ENCODE data around the gene ZXDA.

Gene ZXDA

DNA sequence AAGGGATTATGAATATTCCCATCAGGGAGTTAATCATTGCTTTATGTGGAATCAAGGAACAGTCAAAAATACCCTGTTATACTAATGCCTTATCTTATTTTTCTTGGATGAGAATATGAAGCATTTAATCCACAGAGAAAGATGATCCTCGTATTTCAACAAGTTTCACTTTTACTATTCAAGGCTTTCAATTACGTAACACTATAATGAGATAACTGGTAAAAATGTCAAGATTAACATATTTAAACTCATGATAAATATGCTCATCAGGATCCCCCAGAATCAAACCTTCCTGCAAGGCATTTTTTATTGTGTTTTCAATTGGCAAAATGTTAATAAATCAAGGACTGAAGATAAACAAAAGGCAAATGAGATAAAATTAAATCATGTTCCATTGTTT is 5.1 kb downstream of the ZXDA start:
- no peaks in the 10 kb centered on the region for H3K9me3 ChIP-seq (ENCODE audit: control insufficient read depth, insufficient read depth, low read depth, low read length)
- H3K4me3 ChIP-seq (ENCODE audit: low read depth, low read length), result no peak overlapping the region
- no peaks in the 10 kb centered on the region for H3K36me3 ChIP-seq (ENCODE audit: control insufficient read depth in 2 of 2, insufficient read depth in 1 of 2, low read length in 2 of 2)
- no peak overlapping the region for H3K27ac ChIP-seq (ENCODE audit: extremely low read depth, low read depth, low read length)
- POLR2A ChIA-PET, result no interaction called here
- no peaks in the 10 kb centered on the region for H3K4me1 ChIP-seq (ENCODE audit: control insufficient read depth, insufficient read depth, low read length)
- TF ChIP-seq ZNF629 (tag by site-specific recombination; IDR thresholded peaks at IDR 0.05), result peak; percentile 48; the same call in 1 of the 2 replicates
- no peak for TF ChIP-seq ZNF138 (tag by site-specific recombination; IDR thresholded peaks at IDR 0.05; ENCODE audit: borderline replicate concordance)
- 0 out of 2 replicates have a peak, but pooled peaks have one; percentile 26 for TF ChIP-seq ZEB2 (tag by site-specific recombination; IDR thresholded peaks at IDR 0.05)
- peak; percentile 53; the same call in 1 of the 2 replicates for TF ChIP-seq ZNF843 (tag by site-specific recombination; IDR thresholded peaks at IDR 0.05)
- peak; percentile 24 for TF ChIP-seq FEZF1 (tag by site-specific recombination; IDR thresholded peaks at IDR 0.05)
- 0 out of 2 replicates have a peak, but pooled peaks have one; percentile 24 for TF ChIP-seq ZXDB (tag by site-specific recombination; IDR thresholded peaks at IDR 0.05)
- no peak for TF ChIP-seq WT1 (tag by site-specific recombination; IDR thresholded peaks at IDR 0.05)
- peak; percentile 44; the same call in 1 of the 2 replicates for TF ChIP-seq SCRT2 (tag by site-specific recombination; IDR thresholded peaks at IDR 0.05)
- TF ChIP-seq TSHZ1 (tag by site-specific recombination; IDR thresholded peaks at IDR 0.05; ENCODE audit: borderline replicate concordance), result no peak
- no peak for TF ChIP-seq ZNF529 (tag by site-specific recombination; IDR thresholded peaks at IDR 0.05; ENCODE audit: insufficient replicate concordance)
- TF ChIP-seq, protein P1, sequence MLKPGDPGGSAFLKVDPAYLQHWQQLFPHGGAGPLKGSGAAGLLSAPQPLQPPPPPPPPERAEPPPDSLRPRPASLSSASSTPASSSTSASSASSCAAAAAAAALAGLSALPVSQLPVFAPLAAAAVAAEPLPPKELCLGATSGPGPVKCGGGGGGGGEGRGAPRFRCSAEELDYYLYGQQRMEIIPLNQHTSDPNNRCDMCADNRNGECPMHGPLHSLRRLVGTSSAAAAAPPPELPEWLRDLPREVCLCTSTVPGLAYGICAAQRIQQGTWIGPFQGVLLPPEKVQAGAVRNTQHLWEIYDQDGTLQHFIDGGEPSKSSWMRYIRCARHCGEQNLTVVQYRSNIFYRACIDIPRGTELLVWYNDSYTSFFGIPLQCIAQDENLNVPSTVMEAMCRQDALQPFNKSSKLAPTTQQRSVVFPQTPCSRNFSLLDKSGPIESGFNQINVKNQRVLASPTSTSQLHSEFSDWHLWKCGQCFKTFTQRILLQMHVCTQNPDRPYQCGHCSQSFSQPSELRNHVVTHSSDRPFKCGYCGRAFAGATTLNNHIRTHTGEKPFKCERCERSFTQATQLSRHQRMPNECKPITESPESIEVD (tag by site-specific recombination; IDR thresholded peaks at IDR 0.05), result peak; percentile 52
- no peak for TF ChIP-seq ZNF354C (tag by site-specific recombination; IDR thresholded peaks at IDR 0.05; ENCODE audit: borderline replicate concordance, low read depth)
- CTCF ChIA-PET, result no interaction called here

GRCh38 chrX:57904176-57904880 is 5.9 kb downstream of the ZXDA start:
- no peaks in the 10 kb centered on the region for H3K36me3 ChIP-seq (ENCODE audit: control insufficient read depth in 2 of 2, insufficient read depth in 1 of 2, low read length in 2 of 2)
- ChIA-PET POLR2A (no interaction called here), CTCF (no interaction called here)
- no peak for TF ChIP-seq ZFP41 (tag by site-specific recombination; IDR thresholded peaks at IDR 0.05; ENCODE audit: borderline replicate concordance)
- no peak for TF ChIP-seq ZNF510 (tag by site-specific recombination; IDR thresholded peaks at IDR 0.05; ENCODE audit: insufficient replicate concordance)
- TF ChIP-seq ZNF544 (tag by site-specific recombination; IDR thresholded peaks at IDR 0.05), result no peak
- TF ChIP-seq ZNF830 (tag by site-specific recombination; IDR thresholded peaks at IDR 0.05; ENCODE audit: low read depth), result no peak
- TF ChIP-seq PRDM4 (tag by site-specific recombination; IDR thresholded peaks at IDR 0.05), result no peak
- no peak for TF ChIP-seq ZNF112 (tag by site-specific recombination; IDR thresholded peaks at IDR 0.05)
- TF ChIP-seq HIC1 (tag by site-specific recombination; IDR thresholded peaks at IDR 0.05), result no peak
- TF ChIP-seq KLF9 (tag by site-specific recombination; IDR thresholded peaks at IDR 0.05; ENCODE audit: low read depth), result no peak
- TF ChIP-seq ZNF175 (tag by site-specific recombination; IDR thresholded peaks at IDR 0.05), result no peak
- H3K27ac ChIP-seq (ENCODE audit: extremely low read depth, low read depth, low read length), result no peak overlapping the region
- no peaks in the 10 kb centered on the region for H3K4me1 ChIP-seq (ENCODE audit: control insufficient read depth, insufficient read depth, low read length)
- H3K4me3 ChIP-seq (ENCODE audit: low read depth, low read length), result no peak overlapping the region
- H3K9me3 ChIP-seq (ENCODE audit: control insufficient read depth, insufficient read depth, low read depth, low read length), result no peaks in the 10 kb centered on the region

All from HEK293 (cell line).